ENCODE data around the gene DUXB. TPM values are rescaled to one million over a fixed set of nuclear protein-coding genes. Genes with fewer than 3 reads are reported as not detected.
A peak's percentile ranks its signal among the peaks of the same experiment; 100 is the strongest.

DUXB gene, protein sequence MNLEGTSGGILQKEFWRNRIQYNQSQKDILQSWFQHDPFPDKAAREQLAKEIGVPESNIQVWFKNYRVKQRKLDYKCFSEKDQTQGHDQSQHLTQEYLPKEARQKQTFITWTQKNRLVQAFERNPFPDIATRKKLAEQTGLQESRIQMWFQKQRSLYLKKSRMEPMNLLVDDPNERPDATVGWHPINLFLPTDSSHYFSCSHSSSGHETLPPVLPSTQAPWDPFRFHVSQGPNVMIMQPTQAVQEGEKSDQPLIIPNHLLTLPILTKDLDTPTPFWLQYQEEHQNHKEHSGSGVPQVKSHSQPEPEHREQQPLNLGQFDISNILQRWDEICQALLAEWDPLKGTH
- total RNA-seq (2022), result not detected in 2 replicates
- Bru-seq, nascent RNA, result not detected
- not detected for BruChase-seq, experiment 1, labeled RNA remaining after a 2-hour chase
- BruChase-seq, experiment 2, labeled RNA remaining after a 6-hour chase, result percentile 10 among the genes with signal in this experiment
- long read RNA-seq, result 0 reads

DNA sequence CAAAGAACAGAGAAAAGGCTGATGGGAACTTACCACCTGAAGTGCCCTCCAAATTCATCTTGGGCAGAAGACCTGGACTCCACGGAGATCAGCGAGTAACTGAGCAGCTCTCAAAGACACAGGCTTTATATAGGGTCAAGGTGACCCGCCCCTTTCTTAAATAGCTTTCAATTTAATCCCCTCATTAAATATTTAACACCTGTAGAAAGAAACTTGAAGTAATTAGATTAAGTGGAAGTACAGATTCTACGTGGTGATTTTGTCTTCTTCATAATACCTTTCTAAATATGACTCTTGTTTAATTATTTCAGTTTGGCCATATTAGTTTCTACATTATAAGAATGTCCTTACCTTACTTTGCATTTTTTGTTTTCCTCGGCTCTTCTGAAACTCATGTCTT, at the start of gene DUXB:
Gene DUXB, minus strand, starts transcription at position 101 of the 400 bp plus-strand sequence. Its CDS starts 43 bp downstream, at position 58.
- ChIA-PET POLR2A (no interaction called here), CTCF (no interaction called here)
- intact Hi-C loops (cut with micrococcal nuclease; ENCODE audit: unreplicated experiment), result no loop called here
- no peaks in the 10 kb centered on the region for H3K36me3 ChIP-seq (ENCODE audit: control insufficient read depth, insufficient read depth, low read length)
- Mint-ChIP-seq H3K4me3 (ENCODE audit: unreplicated experiment) (no peak within 1 kb of the TSS), H3K36me3 (ENCODE audit: insufficient read depth, unreplicated experiment) (no peaks in the 10 kb centered on the region), H3K4me1 (ENCODE audit: low read depth, unreplicated experiment) (no peaks in the 10 kb centered on the region), H3K27ac (ENCODE audit: unreplicated experiment) (no peak within 1 kb of the TSS), H3K27me3 (ENCODE audit: insufficient read depth, unreplicated experiment) (no peaks in the 10 kb centered on the region), H3K9me3 (ENCODE audit: unreplicated experiment) (no peaks in the 10 kb centered on the region)
- no peak for TF ChIP-seq CTCF (IDR thresholded peaks at IDR 0.05; ENCODE audit: insufficient read depth in 1 of 2, low read depth in 1 of 2, low read length in 1 of 2, severe bottlenecking in 1 of 2, unreplicated experiment in 1 of 2)
- H3K27me3 ChIP-seq (replicated peaks; ENCODE audit: control insufficient read depth, insufficient read depth, low read length), result no peaks in the 10 kb centered on the region
- DNase-seq, result no peak
- H3K4me1 ChIP-seq, result no peaks in the 10 kb centered on the region
- H3K4me3 ChIP-seq (ENCODE audit: low read depth, low read length), result no peak within 1 kb of the TSS
- H3K9me3 ChIP-seq, result 0 out of 2 replicates have a peak, but pooled peaks cover 3% of the 10 kb centered on the region
- no TSS peak for BruUV-seq (replicated peaks)

GRCh38 chr16:75750528-75750927, 49.3 kb upstream of the DUXB start:
- Histone ChIP-seq H3K4me1 (peaks cover 20% of the 10 kb centered on the region), H3K9me3 (peaks cover 13% of the 10 kb centered on the region), H3K36me3 (ENCODE audit: control insufficient read depth, insufficient read depth, low read length) (no peaks in the 10 kb centered on the region), H3K4me3 (ENCODE audit: low read depth, low read length) (no peak overlapping the region), H3K27me3 (replicated peaks; ENCODE audit: control insufficient read depth, insufficient read depth, low read length) (no peaks in the 10 kb centered on the region)
- ChIA-PET CTCF (no interaction called here), POLR2A (no interaction called here)
- no TSS peak for BruUV-seq (replicated peaks)
- Mint-ChIP-seq H3K36me3 (ENCODE audit: insufficient read depth, unreplicated experiment) (peaks cover 5% of the 10 kb centered on the region), H3K27ac (ENCODE audit: unreplicated experiment) (no peak overlapping the region), H3K9me3 (ENCODE audit: unreplicated experiment) (peaks cover 35% of the 10 kb centered on the region), H3K27me3 (ENCODE audit: insufficient read depth, unreplicated experiment) (peaks cover 2% of the 10 kb centered on the region), H3K4me3 (ENCODE audit: unreplicated experiment) (no peak overlapping the region), H3K4me1 (ENCODE audit: low read depth, unreplicated experiment) (peaks cover 8% of the 10 kb centered on the region)
- peak in 1 of 2 experiments; percentile 15 for DNase-seq
- intact Hi-C loops (cut with micrococcal nuclease; ENCODE audit: unreplicated experiment), result no loop called here
- TF ChIP-seq CTCF (IDR thresholded peaks at IDR 0.05; ENCODE audit: insufficient read depth in 1 of 2, low read depth in 1 of 2, low read length in 1 of 2, severe bottlenecking in 1 of 2, unreplicated experiment in 1 of 2), result no peak

GRCh38 chr16:75746359-75746758, 45.1 kb upstream of the DUXB start:
- CTCF ChIA-PET, result no interaction called here
- Mint-ChIP-seq H3K36me3 (ENCODE audit: insufficient read depth, unreplicated experiment) (no peaks in the 10 kb centered on the region), H3K4me1 (ENCODE audit: low read depth, unreplicated experiment) (no peaks in the 10 kb centered on the region), H3K27ac (ENCODE audit: unreplicated experiment) (no peak overlapping the region), H3K4me3 (ENCODE audit: unreplicated experiment) (no peak overlapping the region), H3K9me3 (ENCODE audit: unreplicated experiment) (peaks cover 44% of the 10 kb centered on the region), H3K27me3 (ENCODE audit: insufficient read depth, unreplicated experiment) (no peaks in the 10 kb centered on the region)
- POLR2A ChIA-PET, result no interaction called here
- Histone ChIP-seq H3K9me3 (peaks cover 36% of the 10 kb centered on the region), H3K4me3 (ENCODE audit: low read depth, low read length) (no peak overlapping the region), H3K4me1 (peaks cover 5% of the 10 kb centered on the region; the same call in 1 of the 2 replicates), H3K27me3 (replicated peaks; ENCODE audit: control insufficient read depth, insufficient read depth, low read length) (no peaks in the 10 kb centered on the region), H3K36me3 (ENCODE audit: control insufficient read depth, insufficient read depth, low read length) (no peaks in the 10 kb centered on the region)
- BruUV-seq (replicated peaks), result no TSS peak
- TF ChIP-seq CTCF (IDR thresholded peaks at IDR 0.05; ENCODE audit: insufficient read depth in 1 of 2, low read depth in 1 of 2, low read length in 1 of 2, severe bottlenecking in 1 of 2, unreplicated experiment in 1 of 2), result no peak
- DNase-seq, result no peak
- intact Hi-C loops (cut with micrococcal nuclease; ENCODE audit: unreplicated experiment), result no loop called here
